Left ventricle myocardium inferior (tissue), 1 donor: Measurements from ENCODE around the gene SLC16A12. TPM values are rescaled to one million over a fixed set of nuclear protein-coding genes. Genes with fewer than 3 reads are reported as not detected.
"Not testable (repeated sequence)": the region's sequence is repeated elsewhere in the genome, so short reads cannot be mapped to it uniquely, and the experiment has no call there.

Experiments
- DNase-seq: peaks from one replicate; pipeline ENCODE4 v3.0.0-alpha.2; 2020
- H3K27ac ChIP-seq: fragments of 200-600 bp; replicated peaks from 2 replicates; pipeline ENCODE4 v1.8.0; 2021
- H3K27me3 ChIP-seq: fragments of 200-600 bp; 2 replicates; pipeline ENCODE4 v1.8.0; 2021; ENCODE audit warnings: low read depth
- H3K36me3 ChIP-seq: fragments of 200-600 bp; 2 replicates; pipeline ENCODE4 v1.8.0; 2021
- H3K4me1 ChIP-seq: fragments of 200-600 bp; 2 replicates; pipeline ENCODE4 v1.8.0; 2021
- H3K4me3 ChIP-seq: fragments of 200-600 bp; 2 replicates; pipeline ENCODE4 v1.8.0; 2021; ENCODE audit warnings: mild to moderate bottlenecking, moderate library complexity
- H3K9me3 ChIP-seq: fragments of 200-600 bp; replicated peaks from 2 replicates; pipeline ENCODE4 v1.8.0; 2021
- intact Hi-C: fragments of 100-400 bp; cut with micrococcal nuclease; formaldehyde crosslinking; loops from one replicate; pipeline ENCODE4 v1.11.0; 2022
- total RNA-seq: library from RNA; stranded (reverse); fragmentation: NEBNext Ultra II Directional; extraction: Animal tissue kit (Norgen Biotek cat#: 25700); gene quantifications from one replicate; pipeline ENCODE4 v1.2.1, GENCODE V29; 2021
- TF ChIP-seq, protein P1 (sequence below): fragments of 200-600 bp; IDR thresholded peaks from 2 replicates; pipeline ENCODE4 v1.8.0; 2021; ENCODE audit warnings: antibody characterized with exemption, mild to moderate bottlenecking, borderline replicate concordance
- donor health status: DM: no; HTN: yes; CAD: no; lungs with severe emphysema.

Gene SLC16A12
- total RNA-seq, 1 donor from 2014 or later = 2.0 TPM

DNA sequence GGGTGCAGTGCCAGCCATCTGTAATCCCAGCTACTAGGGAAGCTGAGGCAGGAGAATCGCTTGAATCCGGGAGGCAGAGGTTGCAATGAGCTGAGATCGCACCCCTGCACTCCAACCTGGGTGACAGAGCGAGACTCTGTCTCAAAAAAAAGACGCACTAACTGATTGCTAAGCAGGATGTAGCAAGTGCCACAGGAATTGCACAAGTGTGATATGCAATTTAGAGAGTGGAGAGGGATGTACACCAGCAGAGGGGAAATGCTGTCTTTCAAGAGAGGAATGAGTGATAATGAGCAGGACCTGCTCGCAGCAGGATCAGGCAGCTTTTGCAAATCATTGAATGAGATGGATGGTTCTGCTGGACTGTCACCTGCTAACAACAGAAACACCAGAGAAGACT is 13.3 kb upstream of the SLC16A12 start:
- no peaks in the 10 kb centered on the region for H3K36me3 ChIP-seq
- H3K27ac ChIP-seq = no peak overlapping the region
- H3K9me3 ChIP-seq = peaks cover 10% of the 10 kb centered on the region
- no peak for DNase-seq
- peaks cover 15% of the 10 kb centered on the region for H3K4me1 ChIP-seq
- no peak overlapping the region for H3K4me3 ChIP-seq
- H3K27me3 ChIP-seq = no peaks in the 10 kb centered on the region
- intact Hi-C loops = no loop called here
- TF ChIP-seq, protein P1, sequence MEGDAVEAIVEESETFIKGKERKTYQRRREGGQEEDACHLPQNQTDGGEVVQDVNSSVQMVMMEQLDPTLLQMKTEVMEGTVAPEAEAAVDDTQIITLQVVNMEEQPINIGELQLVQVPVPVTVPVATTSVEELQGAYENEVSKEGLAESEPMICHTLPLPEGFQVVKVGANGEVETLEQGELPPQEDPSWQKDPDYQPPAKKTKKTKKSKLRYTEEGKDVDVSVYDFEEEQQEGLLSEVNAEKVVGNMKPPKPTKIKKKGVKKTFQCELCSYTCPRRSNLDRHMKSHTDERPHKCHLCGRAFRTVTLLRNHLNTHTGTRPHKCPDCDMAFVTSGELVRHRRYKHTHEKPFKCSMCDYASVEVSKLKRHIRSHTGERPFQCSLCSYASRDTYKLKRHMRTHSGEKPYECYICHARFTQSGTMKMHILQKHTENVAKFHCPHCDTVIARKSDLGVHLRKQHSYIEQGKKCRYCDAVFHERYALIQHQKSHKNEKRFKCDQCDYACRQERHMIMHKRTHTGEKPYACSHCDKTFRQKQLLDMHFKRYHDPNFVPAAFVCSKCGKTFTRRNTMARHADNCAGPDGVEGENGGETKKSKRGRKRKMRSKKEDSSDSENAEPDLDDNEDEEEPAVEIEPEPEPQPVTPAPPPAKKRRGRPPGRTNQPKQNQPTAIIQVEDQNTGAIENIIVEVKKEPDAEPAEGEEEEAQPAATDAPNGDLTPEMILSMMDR = no peak

DNA sequence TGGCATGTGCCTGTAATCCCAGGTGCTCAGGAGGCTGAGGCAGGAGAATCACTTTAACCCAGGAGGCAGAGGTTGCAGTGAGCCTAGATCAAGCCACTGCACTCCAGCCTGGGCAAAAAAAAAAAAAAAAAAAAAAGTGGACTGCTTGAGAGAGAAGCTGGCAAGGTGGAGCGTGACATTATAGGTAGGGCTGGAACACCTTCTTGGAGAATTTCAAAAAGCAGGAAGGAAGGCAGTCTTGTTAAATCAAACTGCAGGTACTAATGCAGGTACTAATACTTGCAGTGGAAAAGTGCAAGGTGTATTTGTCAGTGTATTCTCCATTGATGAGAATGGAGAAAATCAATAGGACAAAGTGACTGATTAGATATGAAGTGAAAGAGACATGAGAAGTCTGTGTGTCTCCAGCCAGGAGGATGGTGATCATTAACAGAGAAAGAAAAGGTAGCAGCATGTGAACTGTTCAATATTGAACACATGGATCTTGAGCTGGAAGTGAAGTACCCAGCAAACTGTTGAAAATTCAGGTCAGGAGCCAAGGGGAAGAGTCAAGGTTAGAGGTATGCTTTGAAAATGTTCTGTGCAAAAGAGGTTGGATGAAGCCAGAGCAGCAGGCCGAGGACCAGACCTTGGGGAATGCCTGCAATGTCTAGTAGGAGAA is 12.6 kb upstream of the SLC16A12 start:
- Histone ChIP-seq H3K4me3 (no peak overlapping the region), H3K9me3 (peaks cover 10% of the 10 kb centered on the region), H3K36me3 (no peaks in the 10 kb centered on the region), H3K27ac (no peak overlapping the region), H3K4me1 (peaks cover 15% of the 10 kb centered on the region), H3K27me3 (no peaks in the 10 kb centered on the region)
- intact Hi-C loops = no loop called here
- TF ChIP-seq, protein P1 = no peak
- no peak for DNase-seq

DNA sequence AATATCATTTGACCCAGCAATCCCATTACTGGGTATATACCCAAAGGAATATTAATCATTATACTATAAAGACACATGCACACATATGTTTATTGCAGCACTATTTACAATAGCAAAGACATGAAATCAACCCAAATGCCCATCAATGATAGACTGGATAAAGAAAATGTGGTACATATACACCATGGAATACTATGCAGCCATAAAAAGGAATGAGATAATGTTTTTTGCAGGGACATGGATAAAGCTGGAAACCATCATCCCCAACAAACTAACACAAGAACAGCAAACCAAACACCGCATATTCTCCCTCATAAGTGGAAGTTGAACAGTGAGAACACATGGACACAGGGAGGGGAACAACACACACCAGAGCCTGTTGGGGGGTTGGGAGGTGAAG is 11.3 kb upstream of the SLC16A12 start:
- H3K4me1 ChIP-seq, intact Hi-C loops, H3K27ac ChIP-seq, H3K27me3 ChIP-seq, H3K36me3 ChIP-seq, H3K4me3 ChIP-seq, DNase-seq: not testable (repeated sequence)
- H3K9me3 ChIP-seq = peaks cover 10% of the 10 kb centered on the region

DNA sequence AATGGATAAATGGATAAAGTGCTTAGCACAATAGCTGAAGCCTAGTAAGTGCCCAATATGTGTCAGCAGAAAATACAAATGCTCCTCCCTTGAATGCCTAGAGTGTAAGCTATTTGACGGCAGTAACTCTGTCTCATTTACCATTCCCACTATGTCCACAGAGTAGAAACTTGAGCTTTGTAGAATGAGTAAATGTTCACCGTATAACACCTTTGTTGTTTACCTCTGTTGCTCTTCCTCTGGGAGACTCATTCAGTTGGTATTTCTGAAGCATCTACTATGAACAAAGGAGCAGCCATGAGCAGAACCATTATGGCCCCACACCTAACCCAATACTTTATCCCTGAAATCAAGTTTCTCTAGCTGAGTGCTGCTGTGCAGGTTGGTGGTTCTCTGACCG is 8.4 kb upstream of the SLC16A12 start:
- DNase-seq = no peak
- intact Hi-C loops = no loop called here
- H3K4me3 ChIP-seq = no peak overlapping the region
- TF ChIP-seq, protein P1 = no peak
- H3K36me3 ChIP-seq = no peaks in the 10 kb centered on the region
- no peak overlapping the region for H3K27ac ChIP-seq
- peaks cover 3% of the 10 kb centered on the region for H3K4me1 ChIP-seq
- H3K9me3 ChIP-seq = peaks cover 10% of the 10 kb centered on the region
- H3K27me3 ChIP-seq = peaks cover 5% of the 10 kb centered on the region

DNA sequence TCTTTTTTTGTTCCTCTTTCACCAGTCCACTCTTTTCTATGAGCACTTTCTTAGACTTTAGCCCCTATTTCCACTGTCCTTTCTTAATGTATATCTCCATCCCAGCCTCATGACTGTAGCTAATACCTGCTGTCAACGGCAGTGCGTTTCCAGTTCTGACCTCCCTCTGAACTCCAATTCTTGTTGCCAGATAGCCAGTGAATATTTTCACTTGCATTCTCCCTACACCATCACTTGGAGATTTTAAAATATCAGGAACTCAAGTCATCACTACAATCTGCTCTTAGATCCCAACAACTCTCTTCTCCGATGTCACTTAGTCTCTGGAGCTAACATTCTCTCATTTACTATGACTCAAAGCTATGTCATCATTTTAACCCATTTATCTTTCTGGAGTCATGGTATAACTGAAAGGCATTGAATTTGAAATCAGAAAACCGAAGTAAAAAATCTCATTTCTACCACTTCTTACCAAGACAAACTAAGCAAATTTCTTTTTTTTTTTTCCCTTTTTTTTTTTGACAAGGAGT is 5.1 kb upstream of the SLC16A12 start:
- intact Hi-C loops = no loop called here
- H3K36me3 ChIP-seq = no peaks in the 10 kb centered on the region
- TF ChIP-seq, protein P1 = no peak
- H3K4me1 ChIP-seq = peaks cover 6% of the 10 kb centered on the region
- no peak for DNase-seq
- H3K27me3 ChIP-seq = peaks cover 16% of the 10 kb centered on the region
- H3K9me3 ChIP-seq = peaks cover 2% of the 10 kb centered on the region
- H3K4me3 ChIP-seq = no peak overlapping the region
- H3K27ac ChIP-seq = no peak overlapping the region

DNA sequence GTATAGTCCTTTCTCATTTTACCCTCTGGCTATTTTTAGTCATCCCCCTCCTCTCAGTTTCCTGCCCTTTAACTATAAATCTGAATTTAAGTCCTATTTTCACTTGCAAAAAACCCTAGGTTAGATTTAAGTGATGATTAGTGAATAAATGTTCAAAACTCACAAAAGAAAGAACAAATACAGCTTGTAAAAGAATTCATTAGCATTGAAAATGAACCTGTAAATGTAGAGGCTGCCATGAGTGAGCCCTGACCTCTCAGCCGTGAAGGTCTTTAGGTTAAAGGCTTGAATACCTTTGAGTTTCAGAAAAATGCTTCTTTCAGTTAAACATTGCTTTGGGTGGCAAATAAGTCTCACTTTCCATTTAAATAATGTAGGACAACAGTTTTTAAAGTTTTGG is 2.0 kb upstream of the SLC16A12 start:
- Histone ChIP-seq H3K4me1 (peaks cover 22% of the 10 kb centered on the region), H3K27me3 (peaks cover 47% of the 10 kb centered on the region), H3K27ac (no peak overlapping the region), H3K9me3 (no peaks in the 10 kb centered on the region), H3K36me3 (no peaks in the 10 kb centered on the region), H3K4me3 (no peak overlapping the region)
- TF ChIP-seq, protein P1 = no peak
- intact Hi-C loops = no loop called here
- no peak for DNase-seq
